Small intestine (tissue), 7 donors: ENCODE data around the gene SYNGAP1. TPM values are rescaled to one million over a fixed set of nuclear protein-coding genes. Genes with fewer than 3 reads are reported as not detected.

Experiments
- DNase-seq, 2 donors: peaks; one replicate each; pipeline versions ENCODE4 v3.0.0 to v3.0.0-alpha.2; 2013
- FAIRE-seq: peaks from 2 replicates; lab custom pipeline; 2012; peaks lifted over from hg19 to GRCh38; lab: Jason Lieb, UNC
- H3K27ac ChIP-seq, 3 donors: one replicate each; pipeline ENCODE4 v1.5.1; 2013; ENCODE audit warnings: low read length in 2 of 3, mild to moderate bottlenecking in 2 of 3, control low read depth in 1 of 3, inconsistent platforms in 1 of 3, low read depth in 1 of 3, moderate library complexity in 1 of 3
- H3K27me3 ChIP-seq, 3 donors: one replicate each; pipeline ENCODE4 v1.6.1; 2013; ENCODE audit warnings: low read length in 3 of 3, inconsistent platforms in 1 of 3; ENCODE audit not compliant: control insufficient read depth in 3 of 3, insufficient read depth in 3 of 3
- H3K36me3 ChIP-seq, 3 donors: one replicate each; pipeline ENCODE4 v1.6.1; 2013; ENCODE audit warnings: low read length in 3 of 3, inconsistent platforms in 1 of 3, low read depth in 1 of 3, mild to moderate bottlenecking in 1 of 3, moderate library complexity in 1 of 3; ENCODE audit not compliant: control insufficient read depth in 3 of 3, insufficient read depth in 2 of 3
- H3K4me1 ChIP-seq, 3 donors: one replicate each; pipeline ENCODE4 v1.6.1; 2013; ENCODE audit warnings: low read length in 2 of 3, inconsistent platforms in 1 of 3, low read depth in 1 of 3, mild to moderate bottlenecking in 1 of 3, moderate library complexity in 1 of 3; ENCODE audit not compliant: control insufficient read depth in 3 of 3, insufficient read depth in 2 of 3
- H3K4me3 ChIP-seq, 3 donors: one replicate each; pipeline ENCODE4 v1.5.1; 2013; ENCODE audit warnings: low read length in 3 of 3, control low read depth in 1 of 3, inconsistent platforms in 1 of 3, low read depth in 1 of 3, mild to moderate bottlenecking in 1 of 3, moderate library complexity in 1 of 3
- H3K9me3 ChIP-seq, 2 donors: one replicate each; pipeline ENCODE4 v1.6.1; 2013; ENCODE audit warnings: low read depth in 1 of 2, low read length in 1 of 2; ENCODE audit not compliant: control insufficient read depth in 2 of 2, insufficient read depth in 1 of 2
- WGBS, 3 donors: extraction: QIAGEN DNeasy Blood & Tissue Kit; methylation state at CpG; one replicate each; pipeline ENCODE4 v1.1.7; 2013; 5-methylcytosine and 5-hydroxymethylcytosine counted together
- polyA plus RNA-seq, 4 donors: library from polyadenylated mRNA; stranded (reverse) in 3 of 4; unstranded in 1 of 4; fragments of 200-250 nt in 3 of 4; fragments of 120-200 nt in 1 of 4; gene quantifications; one replicate each; pipeline versions ENCODE4 v1.2.1 to v1.2.3, GENCODE V29; 2013
- donor health status: healthy with polysubstance abuse.
- donor health status: control.
- donor health status: control.
- donor health status: Bipolar disorder and iron deficiency.
- donor health status: healthy.

Gene SYNGAP1
- polyA plus RNA-seq, 4 donors, result 0.89 to 16.6 (median 5.6) TPM

DNA sequence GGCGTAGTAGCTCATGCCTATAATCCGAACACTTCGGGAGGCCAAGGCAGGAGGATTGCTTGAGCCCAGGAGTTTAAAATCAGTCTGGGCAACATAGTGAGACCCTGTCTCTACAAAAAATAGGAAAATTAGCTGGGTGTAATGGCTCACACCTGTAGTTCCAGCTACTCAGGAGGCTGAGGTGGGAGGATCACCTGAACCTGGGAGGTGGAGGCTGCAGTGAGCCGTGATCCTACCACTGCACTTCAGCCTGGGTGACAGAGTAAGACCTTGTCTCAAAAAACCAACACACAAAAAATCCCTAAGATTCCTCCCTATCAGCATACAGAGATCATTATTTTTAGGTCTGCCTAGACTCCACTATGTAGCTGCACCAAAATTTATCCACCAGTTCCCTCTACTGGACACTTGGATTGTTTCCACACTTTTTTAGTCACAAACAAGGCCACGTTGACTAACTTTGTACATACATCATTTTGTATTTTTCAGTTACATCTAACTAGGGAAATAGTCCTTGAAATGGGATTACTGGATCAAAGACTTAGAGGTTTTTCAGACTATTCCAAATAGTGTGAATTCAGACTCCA, 12.6 kb upstream of the SYNGAP1 start:
- Histone ChIP-seq H3K27me3 (no peaks in the 10 kb centered on the region), H3K36me3 (peaks cover 0 to 35% (median 0%) of the 10 kb centered on the region in 3 donors), H3K9me3 (no peaks in the 10 kb centered on the region), H3K27ac (no peak overlapping the region), H3K4me1 (peaks cover 0 to 15% (median 3%) of the 10 kb centered on the region in 3 donors), H3K4me3 (no peak overlapping the region)
- no peak for DNase-seq
- no peak for FAIRE-seq
- WGBS, 3 donors, result 81 to 89% (median 85%) methylated on average over 5 of the region's 5 CpGs

DNA sequence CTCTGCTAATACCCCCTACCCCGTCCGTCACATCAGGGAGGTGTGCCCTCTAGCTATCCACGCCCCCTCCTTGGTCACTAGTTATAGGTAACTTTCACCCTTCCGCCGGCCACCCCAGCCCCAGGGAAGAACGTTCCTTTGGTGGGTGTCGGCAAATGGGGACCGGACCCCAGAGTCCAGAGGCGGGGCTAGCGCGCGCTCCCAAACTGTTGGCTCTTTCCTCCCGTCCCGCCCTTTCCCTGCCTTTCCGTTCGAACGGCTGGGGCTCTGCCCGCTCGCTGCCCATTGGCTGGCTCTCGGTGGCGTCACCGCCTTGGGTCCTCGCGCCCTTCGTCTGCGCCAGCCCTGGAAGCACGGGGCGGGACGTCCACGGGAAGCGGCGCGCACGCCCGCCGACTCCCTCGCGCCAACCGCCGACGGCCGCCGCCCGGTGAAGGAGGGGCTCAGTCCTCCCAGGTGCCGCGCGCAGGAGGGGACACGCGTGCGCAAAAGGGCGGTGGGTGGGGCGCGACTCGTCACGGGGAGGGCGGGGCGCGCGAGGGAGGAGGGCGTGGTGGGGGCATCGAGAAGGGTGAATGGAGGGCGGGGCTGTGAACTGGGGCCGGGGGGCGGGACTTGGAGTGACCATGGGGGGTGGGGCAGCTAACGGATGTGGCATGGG, 9.7 kb upstream of the SYNGAP1 start:
- FAIRE-seq (no peak), DNase-seq (peak; percentile 98 to 99)
- no peaks in the 10 kb centered on the region for H3K9me3 ChIP-seq
- H3K27me3 ChIP-seq, result no peaks in the 10 kb centered on the region
- 0 to 1% (median 1%) methylated on average over 48 to 65 of the region's 65 CpGs for WGBS, 3 donors
- H3K4me3 ChIP-seq, result peak overlapping the region; percentile 77 to 87 (median 82)
- peaks cover 0 to 47% (median 11%) of the 10 kb centered on the region in 3 donors for H3K36me3 ChIP-seq
- H3K4me1 ChIP-seq, result peaks cover 0 to 15% (median 3%) of the 10 kb centered on the region in 3 donors
- peak overlapping the region; percentile 84 to 100 (median 95) for H3K27ac ChIP-seq

DNA sequence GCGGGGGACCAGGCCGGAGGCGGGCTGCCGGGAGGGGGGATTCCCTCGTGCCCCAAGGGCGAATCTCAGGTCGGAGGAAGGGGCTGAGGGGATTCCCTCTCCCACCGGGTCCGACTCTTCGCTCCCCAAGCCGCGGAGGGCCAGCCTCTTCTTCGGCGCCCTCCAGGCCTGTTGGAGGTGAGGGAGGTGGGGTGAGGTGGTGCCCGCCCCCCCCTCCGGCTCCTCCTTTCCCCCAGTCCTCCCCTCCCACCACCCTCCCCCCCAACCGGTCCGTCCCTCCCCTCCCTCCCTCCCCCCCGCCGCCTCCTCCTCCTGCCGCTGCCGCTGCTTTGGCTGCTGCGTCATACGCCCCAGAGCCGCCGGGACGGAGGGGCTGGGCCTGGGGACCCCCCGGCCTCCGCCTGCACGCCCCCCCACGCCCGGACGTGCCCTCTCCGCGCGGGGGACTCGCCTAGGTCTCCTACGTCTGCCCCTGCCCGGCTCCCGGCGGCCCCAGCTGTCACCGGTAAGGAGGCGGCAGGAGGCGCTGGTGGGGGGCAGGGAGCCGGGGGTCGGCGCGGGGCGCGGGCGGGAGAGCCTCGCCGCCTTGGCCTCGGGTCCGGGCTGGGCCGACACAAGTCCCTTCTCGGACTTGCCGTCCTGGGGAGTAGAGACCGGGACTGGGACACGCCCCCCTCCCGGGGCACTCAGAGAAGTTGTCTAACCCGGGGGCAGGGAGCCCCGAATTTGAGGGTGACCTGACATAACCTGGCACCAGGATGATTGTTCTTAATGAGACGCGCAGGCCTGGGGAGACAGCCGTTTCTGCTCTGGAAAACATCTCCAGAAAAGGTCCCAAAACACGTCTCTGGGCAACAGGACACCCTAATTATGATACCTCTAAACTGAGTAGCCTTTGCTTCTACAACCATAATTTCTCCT, 8.9 kb upstream of the SYNGAP1 start, which contains the start of gene PHF1:
Gene PHF1, plus strand, starts transcription at position 304 of the 921 bp plus-strand sequence. CDS start 1,250 bp downstream, outside the sequence.
- H3K9me3 ChIP-seq, result no peaks in the 10 kb centered on the region
- peaks cover 0 to 20% (median 3%) of the 10 kb centered on the region in 3 donors for H3K4me1 ChIP-seq
- peaks cover 0 to 48% (median 13%) of the 10 kb centered on the region in 3 donors for H3K36me3 ChIP-seq
- WGBS, 3 donors, result 0 to 1% (median 1%) methylated on average over 28 to 63 of the region's 67 CpGs
- peak; percentile 73 to 79 for DNase-seq
- FAIRE-seq, result no peak
- peak within 1 kb of the TSS; percentile 84 to 100 (median 95) for H3K27ac ChIP-seq
- peak within 1 kb of the TSS; percentile 77 to 87 (median 82) for H3K4me3 ChIP-seq
- no peaks in the 10 kb centered on the region for H3K27me3 ChIP-seq

DNA sequence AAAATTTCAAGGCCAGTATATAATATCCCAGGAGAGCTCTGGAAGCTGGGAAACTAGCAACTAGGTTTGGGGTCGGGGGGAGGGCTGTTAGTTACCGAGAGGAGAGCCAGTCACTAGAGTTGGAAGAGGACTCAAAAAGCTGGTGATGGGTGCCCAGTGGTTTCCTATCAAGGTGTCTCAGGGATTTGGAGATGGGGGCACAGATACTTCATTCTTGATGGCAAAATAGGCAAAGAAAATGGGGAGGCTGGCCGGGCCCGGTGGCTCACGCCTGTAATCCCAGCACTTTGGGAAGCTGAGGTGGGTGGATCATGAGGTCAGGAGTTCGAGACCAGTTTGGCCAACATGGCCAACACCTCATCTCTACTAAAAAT, 8.2 kb upstream of the SYNGAP1 start:
- no peaks in the 10 kb centered on the region for H3K9me3 ChIP-seq
- H3K4me3 ChIP-seq, result peak overlapping the region in 2 of 3 donors; percentile 73 to 87
- H3K4me1 ChIP-seq, result peaks cover 3 to 22% (median 5%) of the 10 kb centered on the region in 3 donors
- peak overlapping the region; percentile 61 to 90 (median 66) for H3K27ac ChIP-seq
- H3K27me3 ChIP-seq, result no peaks in the 10 kb centered on the region
- DNase-seq, result no peak
- 61 to 63% (median 61%) methylated on average over 6 of the region's 6 CpGs for WGBS, 3 donors
- peaks cover 0 to 46% (median 13%) of the 10 kb centered on the region in 3 donors for H3K36me3 ChIP-seq
- no peak for FAIRE-seq

DNA sequence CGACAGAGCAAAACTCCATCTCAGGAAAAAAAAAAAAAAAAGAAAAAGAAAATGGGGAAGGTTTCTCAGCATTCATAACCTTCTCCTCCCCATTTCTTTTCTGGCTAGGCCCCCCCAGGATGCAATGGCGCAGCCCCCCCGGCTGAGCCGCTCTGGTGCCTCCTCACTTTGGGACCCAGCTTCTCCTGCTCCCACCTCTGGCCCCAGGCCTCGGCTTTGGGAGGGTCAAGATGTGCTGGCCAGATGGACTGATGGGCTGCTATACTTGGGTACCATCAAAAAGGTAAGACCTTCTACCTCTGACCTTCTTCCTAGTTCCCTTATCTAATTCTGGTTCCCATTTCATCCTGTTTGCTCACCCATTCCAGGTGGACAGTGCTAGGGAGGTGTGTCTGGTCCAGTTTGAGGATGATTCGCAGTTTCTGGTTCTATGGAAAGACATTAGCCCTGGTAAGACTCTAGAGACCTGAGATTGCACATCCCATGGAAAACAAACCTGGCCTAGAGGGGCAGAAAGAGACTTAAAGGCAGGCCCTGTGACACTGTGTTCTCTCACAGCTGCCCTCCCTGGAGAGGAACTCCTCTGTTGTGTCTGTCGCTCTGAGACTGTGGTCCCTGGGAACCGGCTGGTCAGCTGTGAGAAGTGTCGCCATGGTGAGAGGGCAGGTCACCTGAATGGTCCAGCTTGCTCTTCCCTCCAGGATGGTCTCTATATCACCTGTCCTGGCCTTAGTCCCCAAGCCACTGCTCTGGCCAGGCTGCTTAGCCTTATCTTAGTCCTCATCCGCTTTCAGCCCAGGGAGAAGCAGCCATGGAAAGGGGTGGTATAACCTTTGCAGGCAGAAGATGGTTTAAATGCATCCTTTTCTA, 7.5 kb upstream of the SYNGAP1 start:
- H3K36me3 ChIP-seq, result peaks cover 0 to 45% (median 13%) of the 10 kb centered on the region in 3 donors
- H3K27ac ChIP-seq, result peak overlapping the region in 1 of 3 donors; percentile 0
- 90 to 95% (median 93%) methylated on average over 10 of the region's 10 CpGs for WGBS, 3 donors
- H3K4me1 ChIP-seq, result peaks cover 3 to 29% (median 8%) of the 10 kb centered on the region in 3 donors
- H3K9me3 ChIP-seq, result no peaks in the 10 kb centered on the region
- no peak for FAIRE-seq
- no peak for DNase-seq
- no peak overlapping the region for H3K4me3 ChIP-seq
- H3K27me3 ChIP-seq, result no peaks in the 10 kb centered on the region

- H3K27me3 ChIP-seq, result no peaks in the 10 kb centered on the region
- no peak overlapping the region for H3K4me3 ChIP-seq
- H3K36me3 ChIP-seq, result peaks cover 0 to 45% (median 13%) of the 10 kb centered on the region in 3 donors
- H3K4me1 ChIP-seq, result peaks cover 4 to 31% (median 8%) of the 10 kb centered on the region in 3 donors
- no peak overlapping the region for H3K27ac ChIP-seq
- DNase-seq, result no peak
- no peak for FAIRE-seq
- 80 to 87% (median 86%) methylated on average over 14 of the region's 14 CpGs for WGBS, 3 donors
- no peaks in the 10 kb centered on the region for H3K9me3 ChIP-seq
Observed at GRCh38 chr6:33413241-33414120, 6.4 kb upstream of the SYNGAP1 start.
